Keratinocyte (primary cell): ENCODE data around the gene SOHLH1. TPM values are rescaled to one million over a fixed set of nuclear protein-coding genes. Genes with fewer than 3 reads are reported as not detected.

Experiments used
- DNase-seq: peaks from one replicate; pipeline ENCODE4 v3.0.0-alpha.2; 2011; ENCODE audit warnings: low read depth, missing footprints, low spot score
- FAIRE-seq: peaks from 2 replicates; lab custom pipeline; 2011; peaks lifted over from hg19 to GRCh38; lab: Jason Lieb, UNC
- H2AFZ ChIP-seq: 2 replicates; pipeline ENCODE4 v1.6.0; 2012; ENCODE audit warnings: low read length, control low read depth, inconsistent platforms; ENCODE audit not compliant: control insufficient read depth
- H3K27ac ChIP-seq: 2 replicates; pipeline ENCODE4 v1.5.1; 2011; ENCODE audit warnings: low read length; ENCODE audit not compliant: control insufficient read depth, insufficient read depth
- H3K27me3 ChIP-seq: 3 replicates; pipeline ENCODE4 v1.6.0; 2011; ENCODE audit warnings: low read length; ENCODE audit not compliant: control insufficient read depth, insufficient read depth; ENCODE audit errors: extremely low read depth
- H3K36me3 ChIP-seq, 2 experiments: 2 replicates in 1 of 2; 3 replicates in 1 of 2; pipeline ENCODE4 v1.5.1; 2011; ENCODE audit warnings: low read length in 2 of 2, mild to moderate bottlenecking in 1 of 2; ENCODE audit not compliant: control insufficient read depth in 2 of 2, insufficient read depth in 2 of 2; ENCODE audit errors: extremely low read depth in 1 of 2
- H3K4me1 ChIP-seq: 3 replicates; pipeline ENCODE4 v1.5.1; 2011; ENCODE audit warnings: low read length; ENCODE audit not compliant: control insufficient read depth, insufficient read depth; ENCODE audit errors: extremely low read depth
- H3K4me2 ChIP-seq: 3 replicates; pipeline ENCODE4 v1.6.0; 2011; ENCODE audit warnings: low read depth, low read length; ENCODE audit not compliant: control insufficient read depth, insufficient read depth; ENCODE audit errors: extremely low read depth
- H3K4me3 ChIP-seq, 3 experiments: fragments of 200-600 bp in 1 of 3; sonication (generic) in 1 of 3; 2 replicates in 2 of 3; 3 replicates in 1 of 3; pipeline ENCODE4 v1.5.1; 2011 to 2016; ENCODE audit warnings: low read length in 3 of 3, mild to moderate bottlenecking in 3 of 3, control low read depth in 2 of 3, inconsistent platforms in 1 of 3, low read depth in 1 of 3, mixed read lengths in 1 of 3, mixed run types in 1 of 3, moderate library complexity in 1 of 3; ENCODE audit not compliant: control insufficient read depth in 2 of 3, insufficient read depth in 2 of 3; ENCODE audit errors: extremely low read depth in 1 of 3
- H3K79me2 ChIP-seq: 2 replicates; pipeline ENCODE4 v1.6.0; 2012; ENCODE audit warnings: low read length; ENCODE audit not compliant: control insufficient read depth, insufficient read depth
- H3K9ac ChIP-seq: 3 replicates; pipeline ENCODE4 v1.6.0; 2011; ENCODE audit warnings: low read length; ENCODE audit not compliant: control insufficient read depth, insufficient read depth; ENCODE audit errors: extremely low read depth
- H3K9me1 ChIP-seq: 3 replicates; pipeline ENCODE4 v1.6.0; 2011; ENCODE audit warnings: low read length; ENCODE audit not compliant: control insufficient read depth, insufficient read depth; ENCODE audit errors: extremely low read depth
- H3K9me3 ChIP-seq: 2 replicates; pipeline ENCODE4 v1.5.1; 2012; ENCODE audit warnings: low read depth, low read length; ENCODE audit not compliant: control insufficient read depth
- H4K20me1 ChIP-seq: 3 replicates; pipeline ENCODE4 v1.6.0; 2011; ENCODE audit warnings: low read length; ENCODE audit not compliant: control insufficient read depth, insufficient read depth; ENCODE audit errors: extremely low read depth
- EZH2 ChIP-seq: IDR thresholded peaks from one replicate; pipeline ENCODE4 v1.6.1; 2012; ENCODE audit warnings: inconsistent platforms, mild to moderate bottlenecking, low read length, moderate library complexity
- dilution Hi-C: fragments of 300-500 bp; cut with MboI; formaldehyde crosslinking; loops from one replicate; pipeline ENCODE4 v1.7.0; 2020; ENCODE audit warnings: low sequenced_read_pairs; ENCODE audit not compliant: extremely low pct_ligation_motif_present
- polyA plus RNA-seq, 5 experiments: library from polyadenylated mRNA; depleted of rRNA in 3 of 5; stranded (reverse) in 3 of 5; stranded (forward) in 1 of 5; unstranded in 1 of 5; fragments of >200 nt; gene quantifications; 1 replicate in 1 of 5; 2 replicates in 3 of 5; 3 replicates in 1 of 5; pipeline versions ENCODE4 v1.2.1 to v1.2.3, GENCODE V29; 2011 to 2012; ENCODE audit warnings: missing spikeins in 2 of 5, low read depth in 1 of 5, low replicate concordance in 1 of 5
- TF ChIP-seq, protein P1 (sequence below), 3 experiments: IDR thresholded peaks in 1 of 3; conservative IDR thresholded peaks in 1 of 3; optimal IDR thresholded peaks in 1 of 3; 2 replicates in 2 of 3; 3 replicates in 1 of 3; pipeline versions ENCODE3 to v1.5.1; 2011; ENCODE audit warnings: low read length in 3 of 3, mild to moderate bottlenecking in 3 of 3, moderate library complexity in 2 of 3, control low read depth in 1 of 3, inconsistent platforms in 1 of 3; ENCODE audit not compliant: insufficient read depth in 2 of 3; ENCODE audit errors: extremely low read depth in 1 of 3

The SOHLH1 gene
- polyA plus RNA-seq, 1 donor (not counting 4 experiments of a cell fraction or from before 2014, with no cell fraction given) = not detected

DNA sequence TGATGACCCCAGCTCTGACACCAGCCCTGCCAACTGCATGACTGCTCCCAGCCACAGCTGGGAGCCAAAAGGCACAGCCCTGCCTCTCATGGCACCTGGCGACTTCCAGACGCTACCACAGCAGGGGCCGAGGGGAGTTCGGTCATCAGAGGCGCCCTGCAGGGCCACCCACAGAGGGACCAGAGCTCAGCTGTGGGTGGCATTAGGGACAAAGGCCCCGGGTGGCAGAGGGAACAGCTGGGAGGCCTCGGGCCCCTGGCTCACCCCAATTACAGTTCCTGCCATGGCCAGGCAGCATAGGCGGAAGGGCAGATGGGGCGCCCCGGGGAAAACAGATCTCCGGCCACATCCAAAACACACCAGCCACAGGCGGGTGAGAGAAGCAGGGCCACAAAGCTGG, 3.6 kb downstream of the SOHLH1 start:
- Histone ChIP-seq H3K36me3 (no peaks in the 10 kb centered on the region), H3K79me2 (no peaks in the 10 kb centered on the region), H3K9me1 (no peaks in the 10 kb centered on the region), H3K9ac (no peak overlapping the region), H4K20me1 (no peaks in the 10 kb centered on the region), H3K27me3 (peaks cover 21% of the 10 kb centered on the region), H3K4me1 (no peaks in the 10 kb centered on the region), H2AFZ (no peak overlapping the region), H3K4me2 (no peak overlapping the region), H3K4me3 (no peak overlapping the region), H3K27ac (no peak overlapping the region), H3K9me3 (peaks cover 1% of the 10 kb centered on the region)
- dilution Hi-C loops = no loop called here
- FAIRE-seq = no peak
- no peak for DNase-seq
- TF ChIP-seq EZH2 = no peak
- TF ChIP-seq, protein P1, sequence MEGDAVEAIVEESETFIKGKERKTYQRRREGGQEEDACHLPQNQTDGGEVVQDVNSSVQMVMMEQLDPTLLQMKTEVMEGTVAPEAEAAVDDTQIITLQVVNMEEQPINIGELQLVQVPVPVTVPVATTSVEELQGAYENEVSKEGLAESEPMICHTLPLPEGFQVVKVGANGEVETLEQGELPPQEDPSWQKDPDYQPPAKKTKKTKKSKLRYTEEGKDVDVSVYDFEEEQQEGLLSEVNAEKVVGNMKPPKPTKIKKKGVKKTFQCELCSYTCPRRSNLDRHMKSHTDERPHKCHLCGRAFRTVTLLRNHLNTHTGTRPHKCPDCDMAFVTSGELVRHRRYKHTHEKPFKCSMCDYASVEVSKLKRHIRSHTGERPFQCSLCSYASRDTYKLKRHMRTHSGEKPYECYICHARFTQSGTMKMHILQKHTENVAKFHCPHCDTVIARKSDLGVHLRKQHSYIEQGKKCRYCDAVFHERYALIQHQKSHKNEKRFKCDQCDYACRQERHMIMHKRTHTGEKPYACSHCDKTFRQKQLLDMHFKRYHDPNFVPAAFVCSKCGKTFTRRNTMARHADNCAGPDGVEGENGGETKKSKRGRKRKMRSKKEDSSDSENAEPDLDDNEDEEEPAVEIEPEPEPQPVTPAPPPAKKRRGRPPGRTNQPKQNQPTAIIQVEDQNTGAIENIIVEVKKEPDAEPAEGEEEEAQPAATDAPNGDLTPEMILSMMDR (optimal IDR thresholded peaks at IDR 0.05 in 1 of 3, IDR thresholded peaks at IDR 0.05 in 1 of 3, conservative IDR thresholded peaks at IDR 0.05 in 1 of 3; ENCODE audit: extremely low read depth in 1 of 3, insufficient read depth in 2 of 3, low read length in 3 of 3) = no peak

DNA sequence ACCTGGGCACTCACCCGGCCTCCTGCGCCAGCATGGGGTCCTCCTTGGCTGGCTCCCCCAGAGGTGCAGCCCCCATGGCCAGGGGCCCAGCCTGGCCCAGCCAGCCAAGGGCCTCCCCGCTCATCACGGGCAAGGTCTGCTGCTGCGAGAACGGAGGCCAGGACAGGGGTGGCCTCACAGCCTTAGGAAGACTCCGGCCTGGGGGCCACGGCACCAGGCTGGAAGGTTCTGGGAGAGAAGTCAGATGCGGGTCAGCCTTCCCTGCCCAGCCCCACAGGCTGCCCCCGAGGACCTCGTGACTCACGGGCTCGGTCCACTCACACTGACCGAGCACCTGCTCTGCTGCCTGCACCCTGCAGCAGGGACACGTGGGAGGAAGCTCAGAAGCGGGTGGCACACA, 4.2 kb downstream of the SOHLH1 start:
- Histone ChIP-seq H3K9me1 (no peaks in the 10 kb centered on the region), H3K4me1 (no peaks in the 10 kb centered on the region), H2AFZ (no peak overlapping the region), H3K9me3 (peaks cover 1% of the 10 kb centered on the region), H3K4me3 (no peak overlapping the region), H3K4me2 (no peak overlapping the region), H3K9ac (no peak overlapping the region), H3K27ac (no peak overlapping the region), H3K36me3 (no peaks in the 10 kb centered on the region), H3K79me2 (no peaks in the 10 kb centered on the region), H3K27me3 (peaks cover 16% of the 10 kb centered on the region), H4K20me1 (no peaks in the 10 kb centered on the region)
- DNase-seq = no peak
- no peak for TF ChIP-seq EZH2
- dilution Hi-C loops = no loop called here
- FAIRE-seq = no peak

- no peak overlapping the region for H3K9ac ChIP-seq
- peaks cover 1% of the 10 kb centered on the region for H3K9me3 ChIP-seq
- H3K4me1 ChIP-seq = no peaks in the 10 kb centered on the region
- H3K27ac ChIP-seq = no peak overlapping the region
- dilution Hi-C loops = no loop called here
- H3K79me2 ChIP-seq = no peaks in the 10 kb centered on the region
- no peak for FAIRE-seq
- H3K4me2 ChIP-seq = no peak overlapping the region
- H4K20me1 ChIP-seq = no peaks in the 10 kb centered on the region
- H3K4me3 ChIP-seq = no peak overlapping the region
- peaks cover 13% of the 10 kb centered on the region for H3K27me3 ChIP-seq
- H2AFZ ChIP-seq = no peak overlapping the region
- no peak for DNase-seq
- no peaks in the 10 kb centered on the region for H3K36me3 ChIP-seq
- no peaks in the 10 kb centered on the region for H3K9me1 ChIP-seq
- TF ChIP-seq EZH2 = no peak
- TF ChIP-seq, protein P1 (optimal IDR thresholded peaks at IDR 0.05 in 1 of 3, IDR thresholded peaks at IDR 0.05 in 1 of 3, conservative IDR thresholded peaks at IDR 0.05 in 1 of 3; ENCODE audit: extremely low read depth in 1 of 3, insufficient read depth in 2 of 3, low read length in 3 of 3) = no peak
Measured at GRCh38 chr9:135694414-135694813, 4.9 kb downstream of the SOHLH1 start.
